ENCODE measurements around the gene USHBP1.

The USHBP1 gene

GRCh38 chr19:17200408-17201079, 64.0 kb downstream of the USHBP1 start:
- DNase-seq: no peak

More at GRCh38 chr19:17200408-17201079, 64.0 kb downstream of the USHBP1 start:
- H4K20me1 ChIP-seq (ENCODE audit: insufficient read depth, low read length): no peaks in the 10 kb centered on the region
- H3K9ac ChIP-seq (ENCODE audit: low read length): no peak overlapping the region
- H3K9me3 ChIP-seq (replicated peaks; ENCODE audit: insufficient read depth, low read length): no peaks in the 10 kb centered on the region
- no peaks in the 10 kb centered on the region for H3F3A ChIP-seq (ENCODE audit: insufficient read depth, low read length)
- H3K79me2 ChIP-seq (ENCODE audit: low read length): no peaks in the 10 kb centered on the region
- no peaks in the 10 kb centered on the region for H3K27me3 ChIP-seq (replicated peaks; ENCODE audit: insufficient read depth, low read length)
- H3K36me3 ChIP-seq (replicated peaks; ENCODE audit: insufficient read depth, low read length): no peaks in the 10 kb centered on the region
- H3K9me2 ChIP-seq (replicated peaks; ENCODE audit: insufficient read depth, low read length): no peaks in the 10 kb centered on the region
- H2AFZ ChIP-seq (ENCODE audit: low read length): no peak overlapping the region
- H3K4me1 ChIP-seq (ENCODE audit: low read length): no peaks in the 10 kb centered on the region
- no peak overlapping the region for H3K4me2 ChIP-seq (ENCODE audit: low read depth, low read length)
- H3K4me3 ChIP-seq (ENCODE audit: low read length): no peak overlapping the region
- H3K27ac ChIP-seq (ENCODE audit: low read length): no peak overlapping the region
- no peak for TF ChIP-seq EZH2 (optimal IDR thresholded peaks at IDR 0.05; ENCODE audit: low read depth, low read length)
- no peak for TF ChIP-seq CTCF (IDR thresholded peaks at IDR 0.05; ENCODE audit: low read length)
- no peak for TF ChIP-seq EZH2phosphoT487 (IDR thresholded peaks at IDR 0.05; ENCODE audit: low read length)
